ENCODE data around the gene SLC2A1. TPM values are rescaled to one million over a fixed set of nuclear protein-coding genes. Genes with fewer than 3 reads are reported as not detected.

SLC2A1 gene
- total and polyA plus RNA-seq, 9 of the 15 experiments (the other 6 are each of a cell fraction or from before 2014, with no cell fraction given) = 12.6 to 153 (median 48.0) TPM

DNA sequence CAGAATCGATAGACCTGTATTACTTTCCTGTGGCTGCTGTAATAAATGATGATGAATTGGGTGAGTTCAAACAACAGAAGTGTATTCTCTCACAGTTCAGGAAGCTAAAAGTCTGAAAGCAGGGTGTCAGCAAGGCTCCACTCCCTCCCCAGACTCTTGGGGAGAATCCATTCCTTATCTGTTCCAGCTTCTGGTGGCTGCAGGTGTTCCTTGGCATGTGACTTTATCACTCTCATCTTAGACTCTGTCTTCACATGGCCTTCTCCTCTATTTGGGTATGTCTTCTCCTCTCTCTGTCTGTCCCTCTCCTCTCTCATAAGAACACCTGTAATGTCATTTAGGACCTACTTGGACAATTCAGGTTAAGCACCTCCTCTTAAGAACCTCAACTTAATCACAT lies 44.1 kb upstream of the SLC2A1 start (continued):
- TF ChIP-seq, protein P1, sequence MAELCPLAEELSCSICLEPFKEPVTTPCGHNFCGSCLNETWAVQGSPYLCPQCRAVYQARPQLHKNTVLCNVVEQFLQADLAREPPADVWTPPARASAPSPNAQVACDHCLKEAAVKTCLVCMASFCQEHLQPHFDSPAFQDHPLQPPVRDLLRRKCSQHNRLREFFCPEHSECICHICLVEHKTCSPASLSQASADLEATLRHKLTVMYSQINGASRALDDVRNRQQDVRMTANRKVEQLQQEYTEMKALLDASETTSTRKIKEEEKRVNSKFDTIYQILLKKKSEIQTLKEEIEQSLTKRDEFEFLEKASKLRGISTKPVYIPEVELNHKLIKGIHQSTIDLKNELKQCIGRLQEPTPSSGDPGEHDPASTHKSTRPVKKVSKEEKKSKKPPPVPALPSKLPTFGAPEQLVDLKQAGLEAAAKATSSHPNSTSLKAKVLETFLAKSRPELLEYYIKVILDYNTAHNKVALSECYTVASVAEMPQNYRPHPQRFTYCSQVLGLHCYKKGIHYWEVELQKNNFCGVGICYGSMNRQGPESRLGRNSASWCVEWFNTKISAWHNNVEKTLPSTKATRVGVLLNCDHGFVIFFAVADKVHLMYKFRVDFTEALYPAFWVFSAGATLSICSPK (IDR thresholded peaks at IDR 0.05; ENCODE audit: borderline replicate concordance) = no peak
- TF ChIP-seq ADNP (tag; IDR thresholded peaks at IDR 0.05) (no peak), CBX3 (IDR thresholded peaks at IDR 0.05; ENCODE audit: borderline replicate concordance in 1 of 2, low read length in 2 of 2) (no peak), RFX7 (CRISPR knock-in tag; IDR thresholded peaks at IDR 0.05) (no peak), CCNT2 (IDR thresholded peaks at IDR 0.05; ENCODE audit: borderline replicate concordance, extremely low read depth, insufficient read length, low read depth, low read length) (peak; percentile 13), RHOXF2B (CRISPR knock-in tag; conservative IDR thresholded peaks at IDR 0.05) (no peak), FOXJ3 (CRISPR knock-in tag; IDR thresholded peaks at IDR 0.05) (no peak), THRA (IDR thresholded peaks at IDR 0.05) (no peak), ZC3H11A (IDR thresholded peaks at IDR 0.05; ENCODE audit: low read depth, low read length) (no peak), ZNF146 (CRISPR knock-in tag; IDR thresholded peaks at IDR 0.05; ENCODE audit: unreplicated experiment) (no peak), MEF2A (IDR thresholded peaks at IDR 0.05; ENCODE audit: control insufficient read depth, low read depth, low read length) (no peak), ZNF197 (CRISPR knock-in tag; IDR thresholded peaks at IDR 0.05; ENCODE audit: low read depth) (no peak), SMARCA4 (IDR thresholded peaks at IDR 0.05) (0 out of 2 replicates have a peak, but pooled peaks have one; percentile 16), TEAD1 (CRISPR knock-in tag; IDR thresholded peaks at IDR 0.05) (0 out of 4 replicates have a peak, but pooled peaks of 1 of the 2 experiments have one; percentile 32), KAT8 (IDR thresholded peaks at IDR 0.05; ENCODE audit: low read depth) (no peak), TEAD4 (IDR thresholded peaks at IDR 0.05; ENCODE audit: low read length) (peak; percentile 59; the same call in 1 of the 2 replicates), TEAD4 (CRISPR knock-in tag; IDR thresholded peaks at IDR 0.05; ENCODE audit: borderline replicate concordance) (no peak), ZNF717 (CRISPR knock-in tag; IDR thresholded peaks at IDR 0.05) (no peak)
- TF ChIP-seq, protein P2, sequence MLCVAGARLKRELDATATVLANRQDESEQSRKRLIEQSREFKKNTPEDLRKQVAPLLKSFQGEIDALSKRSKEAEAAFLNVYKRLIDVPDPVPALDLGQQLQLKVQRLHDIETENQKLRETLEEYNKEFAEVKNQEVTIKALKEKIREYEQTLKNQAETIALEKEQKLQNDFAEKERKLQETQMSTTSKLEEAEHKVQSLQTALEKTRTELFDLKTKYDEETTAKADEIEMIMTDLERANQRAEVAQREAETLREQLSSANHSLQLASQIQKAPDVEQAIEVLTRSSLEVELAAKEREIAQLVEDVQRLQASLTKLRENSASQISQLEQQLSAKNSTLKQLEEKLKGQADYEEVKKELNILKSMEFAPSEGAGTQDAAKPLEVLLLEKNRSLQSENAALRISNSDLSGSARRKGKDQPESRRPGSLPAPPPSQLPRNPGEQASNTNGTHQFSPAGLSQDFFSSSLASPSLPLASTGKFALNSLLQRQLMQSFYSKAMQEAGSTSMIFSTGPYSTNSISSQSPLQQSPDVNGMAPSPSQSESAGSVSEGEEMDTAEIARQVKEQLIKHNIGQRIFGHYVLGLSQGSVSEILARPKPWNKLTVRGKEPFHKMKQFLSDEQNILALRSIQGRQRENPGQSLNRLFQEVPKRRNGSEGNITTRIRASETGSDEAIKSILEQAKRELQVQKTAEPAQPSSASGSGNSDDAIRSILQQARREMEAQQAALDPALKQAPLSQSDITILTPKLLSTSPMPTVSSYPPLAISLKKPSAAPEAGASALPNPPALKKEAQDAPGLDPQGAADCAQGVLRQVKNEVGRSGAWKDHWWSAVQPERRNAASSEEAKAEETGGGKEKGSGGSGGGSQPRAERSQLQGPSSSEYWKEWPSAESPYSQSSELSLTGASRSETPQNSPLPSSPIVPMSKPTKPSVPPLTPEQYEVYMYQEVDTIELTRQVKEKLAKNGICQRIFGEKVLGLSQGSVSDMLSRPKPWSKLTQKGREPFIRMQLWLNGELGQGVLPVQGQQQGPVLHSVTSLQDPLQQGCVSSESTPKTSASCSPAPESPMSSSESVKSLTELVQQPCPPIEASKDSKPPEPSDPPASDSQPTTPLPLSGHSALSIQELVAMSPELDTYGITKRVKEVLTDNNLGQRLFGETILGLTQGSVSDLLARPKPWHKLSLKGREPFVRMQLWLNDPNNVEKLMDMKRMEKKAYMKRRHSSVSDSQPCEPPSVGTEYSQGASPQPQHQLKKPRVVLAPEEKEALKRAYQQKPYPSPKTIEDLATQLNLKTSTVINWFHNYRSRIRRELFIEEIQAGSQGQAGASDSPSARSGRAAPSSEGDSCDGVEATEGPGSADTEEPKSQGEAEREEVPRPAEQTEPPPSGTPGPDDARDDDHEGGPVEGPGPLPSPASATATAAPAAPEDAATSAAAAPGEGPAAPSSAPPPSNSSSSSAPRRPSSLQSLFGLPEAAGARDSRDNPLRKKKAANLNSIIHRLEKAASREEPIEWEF (CRISPR knock-in tag; IDR thresholded peaks at IDR 0.05) = no peak
- TF ChIP-seq, protein P3, sequence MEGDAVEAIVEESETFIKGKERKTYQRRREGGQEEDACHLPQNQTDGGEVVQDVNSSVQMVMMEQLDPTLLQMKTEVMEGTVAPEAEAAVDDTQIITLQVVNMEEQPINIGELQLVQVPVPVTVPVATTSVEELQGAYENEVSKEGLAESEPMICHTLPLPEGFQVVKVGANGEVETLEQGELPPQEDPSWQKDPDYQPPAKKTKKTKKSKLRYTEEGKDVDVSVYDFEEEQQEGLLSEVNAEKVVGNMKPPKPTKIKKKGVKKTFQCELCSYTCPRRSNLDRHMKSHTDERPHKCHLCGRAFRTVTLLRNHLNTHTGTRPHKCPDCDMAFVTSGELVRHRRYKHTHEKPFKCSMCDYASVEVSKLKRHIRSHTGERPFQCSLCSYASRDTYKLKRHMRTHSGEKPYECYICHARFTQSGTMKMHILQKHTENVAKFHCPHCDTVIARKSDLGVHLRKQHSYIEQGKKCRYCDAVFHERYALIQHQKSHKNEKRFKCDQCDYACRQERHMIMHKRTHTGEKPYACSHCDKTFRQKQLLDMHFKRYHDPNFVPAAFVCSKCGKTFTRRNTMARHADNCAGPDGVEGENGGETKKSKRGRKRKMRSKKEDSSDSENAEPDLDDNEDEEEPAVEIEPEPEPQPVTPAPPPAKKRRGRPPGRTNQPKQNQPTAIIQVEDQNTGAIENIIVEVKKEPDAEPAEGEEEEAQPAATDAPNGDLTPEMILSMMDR (IDR thresholded peaks at IDR 0.05 in 2 of 3, conservative IDR thresholded peaks at IDR 0.05 in 1 of 3; ENCODE audit: insufficient read depth in 2 of 3, low read depth in 1 of 3, low read length in 3 of 3) = no peak
